ENCODE results near the gene ADGRG7.

- TF ChIP-seq EZH2 (optimal IDR thresholded peaks at IDR 0.05; ENCODE audit: low read depth, low read length) = no peak
- TF ChIP-seq, protein P1, sequence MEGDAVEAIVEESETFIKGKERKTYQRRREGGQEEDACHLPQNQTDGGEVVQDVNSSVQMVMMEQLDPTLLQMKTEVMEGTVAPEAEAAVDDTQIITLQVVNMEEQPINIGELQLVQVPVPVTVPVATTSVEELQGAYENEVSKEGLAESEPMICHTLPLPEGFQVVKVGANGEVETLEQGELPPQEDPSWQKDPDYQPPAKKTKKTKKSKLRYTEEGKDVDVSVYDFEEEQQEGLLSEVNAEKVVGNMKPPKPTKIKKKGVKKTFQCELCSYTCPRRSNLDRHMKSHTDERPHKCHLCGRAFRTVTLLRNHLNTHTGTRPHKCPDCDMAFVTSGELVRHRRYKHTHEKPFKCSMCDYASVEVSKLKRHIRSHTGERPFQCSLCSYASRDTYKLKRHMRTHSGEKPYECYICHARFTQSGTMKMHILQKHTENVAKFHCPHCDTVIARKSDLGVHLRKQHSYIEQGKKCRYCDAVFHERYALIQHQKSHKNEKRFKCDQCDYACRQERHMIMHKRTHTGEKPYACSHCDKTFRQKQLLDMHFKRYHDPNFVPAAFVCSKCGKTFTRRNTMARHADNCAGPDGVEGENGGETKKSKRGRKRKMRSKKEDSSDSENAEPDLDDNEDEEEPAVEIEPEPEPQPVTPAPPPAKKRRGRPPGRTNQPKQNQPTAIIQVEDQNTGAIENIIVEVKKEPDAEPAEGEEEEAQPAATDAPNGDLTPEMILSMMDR (IDR thresholded peaks at IDR 0.05; ENCODE audit: low read length) = no peak
Observed at GRCh38 chr3:100591411-100591810, 18.0 kb upstream of the ADGRG7 start.

Data from MM.1S (cell line).